Common myeloid progenitor, CD34-positive (primary cell): ENCODE data around the gene ARPP19.
"Not testable (repeated sequence)": the region's sequence is repeated elsewhere in the genome, so short reads cannot be mapped to it uniquely, and the experiment has no call there.

ENCODE experiments used
- CTCF ChIA-PET: fragments of 350-600 bp; sonication (Branson Sonifier 250); formaldehyde crosslinking; loops from one replicate; lab custom pipeline; 2021; ENCODE audit warnings: antibody characterized with exemption; lab: Charles Lee
- POLR2A ChIA-PET: fragments of 350-600 bp; sonication (Branson Sonifier 250); formaldehyde crosslinking; loops from one replicate; lab custom pipeline; 2021; ENCODE audit warnings: antibody characterized with exemption; lab: Charles Lee
- DNase-seq, 3 donors: peaks; one replicate each; pipeline versions ENCODE4 v3.0.0 to v3.0.0-alpha.2; 2013
- H3K27ac ChIP-seq, 2 experiments: 1 replicate in 1 of 2; 2 replicates in 1 of 2; pipeline ENCODE4 v1.7.0; 2013; ENCODE audit warnings: inconsistent platforms in 2 of 2, low read length in 2 of 2, mild to moderate bottlenecking in 2 of 2, low read depth in 1 of 2, moderate library complexity in 1 of 2; ENCODE audit not compliant: severe bottlenecking in 2 of 2, insufficient read depth in 1 of 2, poor library complexity in 1 of 2
- H3K27me3 ChIP-seq, 5 experiments: replicated peaks in 2 of 5; 1 replicate in 3 of 5; 2 replicates in 2 of 5; pipeline versions ENCODE4 v1.6.1 to v1.7.0; 2013; ENCODE audit warnings: low read length in 4 of 5, mild to moderate bottlenecking in 2 of 5, moderate library complexity in 2 of 5, inconsistent platforms in 1 of 5; ENCODE audit not compliant: insufficient read depth in 5 of 5, control insufficient read depth in 4 of 5
- H3K36me3 ChIP-seq, 4 experiments: 1 replicate in 2 of 4; 2 replicates in 2 of 4; pipeline versions ENCODE4 v1.6.1 to v1.7.0; 2013; ENCODE audit warnings: low read length in 3 of 4, control low read depth in 1 of 4, mild to moderate bottlenecking in 1 of 4; ENCODE audit not compliant: control insufficient read depth in 4 of 4, insufficient read depth in 4 of 4
- H3K4me1 ChIP-seq, 4 experiments: 1 replicate in 3 of 4; 2 replicates in 1 of 4; pipeline versions ENCODE4 v1.6.1 to v1.7.1; 2013; ENCODE audit warnings: low read length in 3 of 4, mild to moderate bottlenecking in 3 of 4, control low read depth in 1 of 4, inconsistent platforms in 1 of 4, moderate library complexity in 1 of 4; ENCODE audit not compliant: control insufficient read depth in 4 of 4, insufficient read depth in 4 of 4; ENCODE audit errors: control extremely low read depth in 1 of 4
- H3K4me3 ChIP-seq, 7 experiments: 1 replicate in 4 of 7; 2 replicates in 3 of 7; pipeline versions ENCODE4 v1.5.1 to v1.7.0; 2013; ENCODE audit warnings: mild to moderate bottlenecking in 7 of 7, low read length in 6 of 7, moderate library complexity in 6 of 7, inconsistent platforms in 2 of 7, low read depth in 2 of 7, control low read depth in 1 of 7; ENCODE audit not compliant: insufficient read depth in 4 of 7, control insufficient read depth in 1 of 7; ENCODE audit errors: extremely low read depth in 1 of 7
- H3K9me3 ChIP-seq, 5 experiments: 1 replicate in 4 of 5; 2 replicates in 1 of 5; pipeline versions ENCODE4 v1.6.1 to v1.7.1; 2013; ENCODE audit warnings: low read length in 4 of 5, mild to moderate bottlenecking in 2 of 5, inconsistent platforms in 1 of 5, low read depth in 1 of 5, moderate library complexity in 1 of 5; ENCODE audit not compliant: control insufficient read depth in 4 of 5, insufficient read depth in 2 of 5; ENCODE audit errors: control extremely low read depth in 1 of 5
- WGBS: methylation state at CpG from one replicate; pipeline ENCODE4 v1.1.5; 2013; ENCODE audit not compliant: insufficient coverage; 5-methylcytosine and 5-hydroxymethylcytosine counted together

ARPP19 gene

GRCh38 chr15:52576692-52577091 lies 7.9 kb upstream of the ARPP19 start:
- CTCF ChIA-PET = interaction anchor here (1.7 kb wide), 1 partner anchor 10 kb away, joined by 6 read pairs; no protein-coding TSS in a partner anchor
- peaks cover 0 to 8% (median 2%) of the 10 kb centered on the region in 4 experiments for H3K36me3 ChIP-seq
- H3K4me3 ChIP-seq = no peak overlapping the region
- no peaks in the 10 kb centered on the region for H3K27me3 ChIP-seq
- no CpG with 5 or more reads among the region's 2 CpGs for WGBS
- no peaks in the 10 kb centered on the region for H3K4me1 ChIP-seq
- no peak for DNase-seq
- H3K27ac ChIP-seq = no peak overlapping the region
- peaks cover 0 to 2% (median 0%) of the 10 kb centered on the region in 5 experiments for H3K9me3 ChIP-seq
- POLR2A ChIA-PET = interaction anchor here (0.7 kb wide), 1 partner anchor 12 kb away, joined by 3 read pairs; no protein-coding TSS in a partner anchor

DNA sequence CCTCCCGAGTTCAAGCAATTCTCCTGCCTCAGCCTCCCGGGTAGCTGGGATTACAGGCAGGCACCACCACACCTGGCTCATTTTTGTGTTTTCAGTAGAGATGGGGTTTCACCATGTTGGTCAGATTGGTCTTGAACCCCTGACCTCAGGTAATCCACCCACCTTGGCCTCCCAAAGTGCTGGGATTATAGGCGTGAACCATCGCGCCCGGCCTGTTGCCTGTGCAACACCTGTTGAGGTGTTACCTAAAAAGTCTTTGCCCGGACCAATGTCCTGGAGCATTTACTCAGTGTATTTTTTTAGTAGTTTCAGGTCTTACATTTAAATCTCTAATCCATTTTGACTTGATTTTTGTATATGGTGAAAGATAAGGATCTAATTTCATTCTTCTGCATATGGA lies 6.7 kb upstream of the ARPP19 start:
- H3K27ac ChIP-seq, H3K27me3 ChIP-seq, H3K9me3 ChIP-seq, H3K36me3 ChIP-seq, H3K4me1 ChIP-seq, DNase-seq, H3K4me3 ChIP-seq, POLR2A ChIA-PET: not testable (repeated sequence)
- 100% methylated on average over 2 of the region's 7 CpGs for WGBS
- CTCF ChIA-PET = interaction anchor here (0.7 to 1.7 kb wide), 2 partner anchors 11 to 404 kb away, joined by 3 to 6 read pairs; no protein-coding TSS in a partner anchor

DNA sequence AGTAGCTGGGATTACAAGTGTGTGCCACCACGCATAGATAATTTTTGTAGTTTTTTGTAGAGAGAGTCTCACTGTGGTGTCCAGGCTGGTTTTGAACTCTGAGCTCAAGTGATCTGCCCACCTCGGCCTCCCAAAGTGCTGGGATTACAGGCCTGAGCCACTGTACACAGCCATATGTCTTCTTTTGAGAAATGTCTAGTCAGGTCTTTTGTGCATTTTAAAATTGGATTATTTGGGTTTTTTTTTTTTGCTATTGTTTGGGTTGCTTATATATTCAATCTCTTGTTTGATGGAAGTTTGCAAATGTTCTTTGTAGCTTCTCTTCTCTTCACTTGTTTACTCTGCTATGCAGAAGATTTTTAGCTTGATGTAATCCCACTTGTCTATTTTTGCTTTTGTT lies 6.2 kb upstream of the ARPP19 start:
- no peaks in the 10 kb centered on the region for H3K27me3 ChIP-seq
- no peak overlapping the region for H3K4me3 ChIP-seq
- POLR2A ChIA-PET = no interaction called here
- CTCF ChIA-PET = interaction anchor here (0.7 to 1.4 kb wide), 2 partner anchors 20 to 404 kb away, joined by 3 read pairs; no protein-coding TSS in a partner anchor
- DNase-seq = no peak
- H3K36me3 ChIP-seq = peaks cover 0 to 3% (median 0%) of the 10 kb centered on the region in 4 experiments
- H3K4me1 ChIP-seq = no peaks in the 10 kb centered on the region
- H3K27ac ChIP-seq = no peak overlapping the region
- 100% methylated on average over 1 of the region's 2 CpGs for WGBS
- peaks cover 0 to 2% (median 0%) of the 10 kb centered on the region in 5 experiments for H3K9me3 ChIP-seq

- POLR2A ChIA-PET, H3K36me3 ChIP-seq, H3K4me1 ChIP-seq, H3K27ac ChIP-seq, H3K9me3 ChIP-seq, H3K4me3 ChIP-seq, H3K27me3 ChIP-seq, DNase-seq: not testable (repeated sequence)
- CTCF ChIA-PET = interaction anchor here (0.7 to 1.4 kb wide), 3 partner anchors 19 to 403 kb away, joined by 3 read pairs; no protein-coding TSS in a partner anchor
- 97% methylated on average over 3 of the region's 3 CpGs for WGBS
Observed at GRCh38 chr15:52574623-52575022, 5.8 kb upstream of the ARPP19 start.

DNA sequence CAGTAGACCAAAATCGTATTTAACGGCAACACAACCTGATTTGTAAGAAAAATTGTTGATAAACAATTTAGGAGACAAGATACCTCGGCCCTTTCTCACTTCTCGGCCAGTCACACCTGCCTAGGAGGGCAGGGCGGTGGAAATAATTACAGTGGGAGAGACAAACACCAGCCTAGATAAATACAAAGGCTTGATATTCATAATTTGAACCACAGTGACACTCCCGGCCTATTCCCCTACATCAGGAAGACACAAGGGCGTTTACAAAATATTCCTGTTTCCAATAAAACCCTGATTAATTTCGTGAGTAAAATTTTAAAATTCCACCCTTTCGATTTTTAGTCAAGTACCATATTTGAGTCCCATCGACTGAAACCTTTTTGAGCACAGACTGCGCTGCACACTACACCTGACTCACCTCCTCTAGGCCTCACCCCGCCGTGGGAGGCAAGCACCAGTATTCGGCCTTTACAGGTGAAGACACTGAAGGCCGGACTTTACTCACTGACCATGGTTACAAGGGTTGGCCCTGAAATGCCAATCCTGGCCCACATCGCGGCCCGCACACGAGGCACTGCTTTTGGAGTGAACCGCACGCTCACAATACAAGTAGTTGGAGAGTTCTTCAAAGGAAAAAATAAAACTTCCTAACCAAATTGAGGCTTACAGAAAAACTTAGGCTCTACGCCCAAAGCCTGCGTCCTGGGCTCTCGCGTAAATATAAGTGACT lies 794 bp downstream of the ARPP19 start:
- no peaks in the 10 kb centered on the region for H3K27me3 ChIP-seq
- H3K4me3 ChIP-seq = peak overlapping the region; percentile 34 to 87 (median 76)
- DNase-seq = no peak
- ChIA-PET POLR2A (interaction anchor here (1.3 kb wide), 1 partner anchor 14 kb away, joined by 6 read pairs; no protein-coding TSS in a partner anchor), CTCF (no interaction called here)
- H3K36me3 ChIP-seq = peaks cover 0 to 6% (median under 1%) of the 10 kb centered on the region in 4 experiments
- no peaks in the 10 kb centered on the region for H3K9me3 ChIP-seq
- peak overlapping the region; percentile 93 to 97 for H3K27ac ChIP-seq
- peaks cover 17 to 39% (median 26%) of the 10 kb centered on the region in 4 experiments for H3K4me1 ChIP-seq
- 7% methylated on average over 17 of the region's 25 CpGs for WGBS

GRCh38 chr15:52566889-52567288 lies 1.9 kb downstream of the ARPP19 start:
- Histone ChIP-seq H3K27ac (peak overlapping the region in 1 of 2 experiments; percentile 97), H3K27me3 (no peaks in the 10 kb centered on the region), H3K36me3 (peaks cover 0 to 6% (median under 1%) of the 10 kb centered on the region in 4 experiments), H3K4me3 (peak overlapping the region in 6 of 7 experiments; percentile 65 to 87 (median 76)), H3K9me3 (no peaks in the 10 kb centered on the region), H3K4me1 (peaks cover 17 to 39% (median 26%) of the 10 kb centered on the region in 4 experiments)
- WGBS = 24% methylated on average over 2 of the region's 4 CpGs
- ChIA-PET POLR2A (interaction anchor here (0.8 kb wide), 1 partner anchor 69 kb away, joined by 3 read pairs; no protein-coding TSS in a partner anchor), CTCF (interaction anchor here (0.9 to 1.9 kb wide), 4 partner anchors 38 to 235 kb away, joined by 3 to 6 read pairs (median 4); partner anchors contain the start of gene MYO5A)
- DNase-seq = peak; percentile 16 to 41 (median 22)
